GM12878 (cell line): ENCODE results near the gene TARBP1. TPM values are rescaled to one million over a fixed set of nuclear protein-coding genes. Genes with fewer than 3 reads are reported as not detected.

Source experiments
- ATAC-seq: fragments of 200-7000 bp; cut with Tn5 transposase; 3 replicates; pipeline ENCODE4 v1.9.1; 2020; ENCODE audit warnings: mild to moderate bottlenecking, moderate library complexity
- BruUV-seq: library from RNA; stranded (reverse); fragments of 400-500 nt; replicated peaks from 2 replicates; lab custom pipeline; 2021; lab: Mats Ljungman, UMichigan
- CTCF ChIA-PET: fragments of 300-600 bp; sonication (Branson Sonifier 250); formaldehyde crosslinking; extraction: SDS; loops from one replicate; lab custom pipeline; 2021; ENCODE audit warnings: inconsistent platforms; lab: Yijun Ruan, JAX
- POLR2A ChIA-PET: fragments of 350-600 bp; formaldehyde crosslinking; extraction: SDS; loops from one replicate; lab custom pipeline; 2021; ENCODE audit warnings: inconsistent platforms; lab: Charles Lee
- RAD21 ChIA-PET: fragments of 300-600 bp; sonication (Branson Sonifier 250); formaldehyde crosslinking; loops from one replicate; lab custom pipeline; 2023; ENCODE audit warnings: antibody characterized with exemption; ENCODE audit not compliant: unreplicated experiment; lab: Charles Lee
- SMC1A ChIA-PET: fragments of 300-600 bp; sonication (Branson Sonifier 250); formaldehyde crosslinking; loops from one replicate; lab custom pipeline; 2023; ENCODE audit not compliant: unreplicated experiment, uncharacterized antibody; lab: Charles Lee
- DNase-seq: peaks from one replicate; pipeline ENCODE4 v3.0.0-alpha.2; 2011; ENCODE audit warnings: low read depth, low spot score
- FAIRE-seq: peaks from 3 replicates; lab custom pipeline; 2011; peaks lifted over from hg19 to GRCh38; lab: Jason Lieb, UNC
- H2AFZ ChIP-seq: 2 replicates; pipeline ENCODE4 v1.6.0; 2011; ENCODE audit warnings: low read depth, low read length, control low read depth; ENCODE audit not compliant: control insufficient read depth
- H3K27ac ChIP-seq: 2 replicates; pipeline ENCODE4 v1.5.1; 2011; ENCODE audit warnings: control low read depth; ENCODE audit not compliant: control insufficient read depth, insufficient read depth
- H3K27me3 ChIP-seq, 2 experiments: replicated peaks in 1 of 2; 2 replicates each; pipeline versions ENCODE4 v1.6.0 to v1.6.1; 2011; ENCODE audit warnings: low read length in 1 of 2; ENCODE audit not compliant: control insufficient read depth in 2 of 2, insufficient read depth in 2 of 2
- H3K36me3 ChIP-seq, 2 experiments: 2 replicates each; pipeline ENCODE4 v1.5.1; 2011; ENCODE audit warnings: low read length in 1 of 2; ENCODE audit not compliant: control insufficient read depth in 2 of 2, insufficient read depth in 2 of 2
- H3K4me1 ChIP-seq: 2 replicates; pipeline ENCODE4 v1.6.1; 2011; ENCODE audit warnings: mild to moderate bottlenecking, low read length, moderate library complexity, mixed read lengths; ENCODE audit not compliant: control insufficient read depth, insufficient read depth
- H3K4me2 ChIP-seq: 2 replicates; pipeline ENCODE4 v1.6.0; 2011; ENCODE audit warnings: control low read depth; ENCODE audit not compliant: control insufficient read depth, insufficient read depth
- H3K4me3 ChIP-seq: fragments of 200-600 bp; sonication (generic); 2 replicates; pipeline ENCODE4 v1.5.1; 2016
- H3K79me2 ChIP-seq: 2 replicates; pipeline ENCODE4 v1.6.0; 2011; ENCODE audit warnings: low read length; ENCODE audit not compliant: control insufficient read depth, insufficient read depth
- H3K9ac ChIP-seq: 2 replicates; pipeline ENCODE4 v1.8.0; 2011; ENCODE audit warnings: low read length, control low read depth, mixed read lengths; ENCODE audit not compliant: control insufficient read depth, insufficient read depth
- H3K9me3 ChIP-seq: replicated peaks from 3 replicates; pipeline ENCODE4 v1.5.1; 2011; ENCODE audit warnings: mild to moderate bottlenecking, low read length; ENCODE audit not compliant: control insufficient read depth, insufficient read depth
- H4K20me1 ChIP-seq: 2 replicates; pipeline ENCODE4 v1.6.0; 2011; ENCODE audit not compliant: control insufficient read depth, insufficient read depth
- BRCA1 ChIP-seq: IDR thresholded peaks from 2 replicates; pipeline ENCODE4 v1.6.1; 2011; ENCODE audit warnings: low read depth, low read length, improper control_type of control experiment
- CBX5 ChIP-seq: sonication (generic); IDR thresholded peaks from 2 replicates; pipeline ENCODE4 v1.6.1; 2016; ENCODE audit warnings: low read depth, moderate library complexity, mild to moderate bottlenecking, inconsistent platforms
- FOXM1 ChIP-seq: IDR thresholded peaks from 2 replicates; pipeline ENCODE4 v1.6.1; 2012; ENCODE audit warnings: low read depth, mild to moderate bottlenecking, inconsistent platforms, low read length, moderate library complexity
- GATAD2B ChIP-seq: fragments of 450-650 bp; conservative IDR thresholded peaks from 2 replicates; pipeline ENCODE4 v1.6.1; 2017; ENCODE audit warnings: low read depth, mild to moderate bottlenecking, moderate library complexity
- JUNB ChIP-seq: IDR thresholded peaks from 2 replicates; pipeline ENCODE4 v1.6.1; 2016; ENCODE audit warnings: antibody characterized with exemption, mild to moderate bottlenecking
- RAD21 ChIP-seq: IDR thresholded peaks from 2 replicates; pipeline ENCODE4 v1.6.1; 2011; ENCODE audit warnings: mild to moderate bottlenecking, low read depth, low read length, moderate library complexity; ENCODE audit not compliant: insufficient read depth
- RELA ChIP-seq: fragments of 450-650 bp; IDR thresholded peaks from 2 replicates; pipeline ENCODE4 v1.8.0; 2014; ENCODE audit warnings: borderline replicate concordance; ENCODE audit not compliant: partially characterized antibody
- RUNX3 ChIP-seq: IDR thresholded peaks from 2 replicates; pipeline ENCODE4 v1.6.1; 2012; ENCODE audit warnings: low read length, inconsistent platforms
- SUPT20H ChIP-seq: IDR thresholded peaks from 2 replicates; pipeline ENCODE4 v1.6.1; 2011; ENCODE audit warnings: low read depth, mild to moderate bottlenecking, low read length, moderate library complexity, borderline replicate concordance; ENCODE audit not compliant: control insufficient read depth
- TAF1 ChIP-seq: IDR thresholded peaks from 2 replicates; pipeline ENCODE4 v1.6.1; 2011; ENCODE audit warnings: mild to moderate bottlenecking, low read depth, low read length, borderline replicate concordance
- TCF7 ChIP-seq: IDR thresholded peaks from 2 replicates; pipeline ENCODE4 v1.6.1; 2014; ENCODE audit warnings: antibody characterized with exemption, borderline replicate concordance
- ZBED1 ChIP-seq: IDR thresholded peaks from 2 replicates; pipeline ENCODE4 v1.6.1; 2016; ENCODE audit warnings: borderline replicate concordance
- ZNF384 ChIP-seq: IDR thresholded peaks from 2 replicates; pipeline ENCODE4 v1.6.1; 2012; ENCODE audit warnings: low read depth, mild to moderate bottlenecking, low read length, improper control_type of control experiment, borderline replicate concordance
- WGBS: methylation state at CpG from one replicate; pipeline ENCODE4 v1.1.6; 2016; ENCODE audit warnings: low lambda C conversion rate; ENCODE audit not compliant: insufficient replicate concordance, insufficient coverage; ENCODE audit errors: missing lambda C conversion rate; 5-methylcytosine and 5-hydroxymethylcytosine counted together
- in situ Hi-C: fragments of 300-500 bp; cut with MboI; formaldehyde crosslinking; loops from 9 replicates; pipeline ENCODE4 v1.14.3; 2018; ENCODE audit warnings: mixed read lengths
- intact Hi-C: fragments of 100-400 bp; cut with micrococcal nuclease; formaldehyde crosslinking; loops from one replicate; pipeline ENCODE4 v1.14.2; 2022; ENCODE audit not compliant: unreplicated experiment
- polyA plus RNA-seq, 11 experiments: library from polyadenylated mRNA; depleted of rRNA in 4 of 11; unstranded in 6 of 11; stranded (reverse) in 5 of 11; fragments of >200 nt; fragmentation: Nextera tagmentation in 4 of 11; fragmentation: Illumina TruSeq in 1 of 11; extraction: Ambion mirVana in 4 of 11; extraction: Trizol in 1 of 11; gene quantifications; 1 replicate in 1 of 11; 2 replicates in 10 of 11; pipeline versions ENCODE4 v1.2.1 to v1.2.3, GENCODE V29; 2011 to 2016; ENCODE audit warnings: inconsistent platforms in 2 of 11, missing spikeins in 2 of 11, low read depth in 1 of 11
- total RNA-seq, 4 experiments: library from RNA; depleted of rRNA in 3 of 4; stranded (reverse); fragments of >200 nt in 3 of 4; fragmentation: Illumina TruSeq in 1 of 4; extraction: Trizol in 1 of 4; gene quantifications; 2 replicates each; pipeline versions ENCODE4 v1.2.1 to v1.2.3, GENCODE V29; 2013 to 2021
- TF ChIP-seq, protein P1 (sequence below): fragments of 150-350 bp; IDR thresholded peaks from 2 replicates; pipeline ENCODE4 v1.6.1; 2016; ENCODE audit warnings: low read depth, low read length
- TF ChIP-seq, protein P2 (sequence below): fragments of 450-650 bp; conservative IDR thresholded peaks from 2 replicates; pipeline ENCODE4 v1.6.1; 2017; ENCODE audit warnings: mild to moderate bottlenecking, moderate library complexity
- TF ChIP-seq, protein P3 (sequence below): IDR thresholded peaks from 2 replicates; pipeline ENCODE4 v1.6.1; 2012; ENCODE audit warnings: low read depth, low read length, improper control_type of control experiment

TARBP1 gene
- total and polyA plus RNA-seq, 10 of the 15 experiments (the other 5 are each of a cell fraction or from before 2014, with no cell fraction given), result 10.8 to 94.4 (median 35.3) TPM

DNA sequence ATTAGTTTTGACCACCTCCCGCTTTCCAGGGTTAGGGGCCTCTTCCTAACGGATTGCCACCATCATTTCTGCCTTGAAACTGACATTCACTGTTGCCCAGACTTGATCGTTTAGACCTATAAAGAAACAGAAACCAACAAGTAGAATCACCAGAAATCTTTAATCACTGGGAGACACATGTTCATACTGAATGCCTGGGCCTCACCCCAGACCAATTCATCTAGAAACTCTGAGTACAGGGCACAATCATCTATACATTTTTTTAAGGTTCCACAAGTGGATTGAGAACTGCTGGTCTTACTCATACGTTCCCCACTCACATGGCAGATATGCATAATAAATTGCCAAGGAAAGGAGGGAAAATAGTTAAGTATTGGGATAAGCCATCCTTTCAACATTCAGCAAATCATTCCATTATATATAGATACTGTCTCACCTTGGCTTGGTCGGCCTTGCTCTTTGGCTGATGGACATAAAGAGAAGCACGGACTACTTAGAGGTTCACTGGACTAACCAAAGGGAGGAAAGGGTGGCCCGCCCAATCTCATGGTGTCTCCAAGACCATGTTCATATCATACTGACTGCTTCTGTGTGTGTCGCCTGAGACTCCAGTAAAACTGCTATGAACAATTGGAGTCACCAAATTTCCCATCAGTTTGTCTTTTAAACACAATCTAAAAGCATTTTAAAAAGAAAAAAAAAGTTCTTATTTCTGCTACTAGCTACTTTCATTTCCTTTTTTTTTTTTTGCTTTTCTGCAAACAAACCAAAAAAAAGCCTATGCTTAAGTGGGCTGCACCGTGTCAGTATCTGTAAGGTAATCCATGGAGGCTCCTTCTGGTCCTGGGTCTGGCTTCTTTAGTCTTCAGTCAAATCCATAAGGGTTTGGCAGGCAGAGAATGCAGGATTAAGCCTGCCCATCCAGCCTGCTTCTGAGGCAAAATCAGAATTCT is 9.4 kb upstream of the TARBP1 start:
- H3K36me3 ChIP-seq, result no peaks in the 10 kb centered on the region
- peak overlapping the region; percentile 76 for H3K27ac ChIP-seq
- H3K79me2 ChIP-seq, result no peaks in the 10 kb centered on the region
- ATAC-seq (peak; percentile 83), FAIRE-seq (peak; percentile 71), DNase-seq (no peak)
- intact Hi-C loops (loop anchor here (5.0 kb wide), 1 partner anchor 929 kb away; no protein-coding TSS in a partner anchor), in situ Hi-C loops (loop anchor here (5.0 kb wide), 1 partner anchor 934 kb away; no protein-coding TSS in a partner anchor)
- H3K27me3 ChIP-seq, result no peaks in the 10 kb centered on the region
- no peaks in the 10 kb centered on the region for H3K9me3 ChIP-seq
- POLR2A ChIA-PET, result interaction anchor here (0.6 to 2.8 kb wide), 12 partner anchors 10 to 905 kb away, joined by 3 to 15 read pairs (median 4); partner anchors contain the start of gene TARBP1
- H3K4me1 ChIP-seq, result peaks cover 34% of the 10 kb centered on the region
- peak overlapping the region; percentile 17 for H3K4me3 ChIP-seq
- SMC1A ChIA-PET, result interaction anchor here (0.5 to 4.8 kb wide), 22 partner anchors 7 to 928 kb away, joined by 3 to 34 read pairs (median 4); no protein-coding TSS in a partner anchor
- H3K9ac ChIP-seq, result peak overlapping the region; percentile 43
- WGBS, result 15% methylated on average over 9 of the region's 9 CpGs
- H3K4me2 ChIP-seq, result peak overlapping the region; percentile 94
- BruUV-seq, result no TSS peak
- no peaks in the 10 kb centered on the region for H4K20me1 ChIP-seq
- CTCF ChIA-PET, result interaction anchor here (0.6 to 3.1 kb wide), 21 partner anchors 7 to 928 kb away, joined by 3 to 29 read pairs (median 4); partner anchors contain the start of gene TARBP1
- H2AFZ ChIP-seq, result peak overlapping the region; percentile 46; the same call in 1 of the 2 replicates
- RAD21 ChIA-PET, result interaction anchor here (0.8 to 6.3 kb wide), 17 partner anchors 7 to 927 kb away, joined by 3 to 41 read pairs (median 4); no protein-coding TSS in a partner anchor
- no peak for TF ChIP-seq BRCA1
- no peak for TF ChIP-seq RELA
- TF ChIP-seq FOXM1, result peak; percentile 69
- TF ChIP-seq, protein P1, sequence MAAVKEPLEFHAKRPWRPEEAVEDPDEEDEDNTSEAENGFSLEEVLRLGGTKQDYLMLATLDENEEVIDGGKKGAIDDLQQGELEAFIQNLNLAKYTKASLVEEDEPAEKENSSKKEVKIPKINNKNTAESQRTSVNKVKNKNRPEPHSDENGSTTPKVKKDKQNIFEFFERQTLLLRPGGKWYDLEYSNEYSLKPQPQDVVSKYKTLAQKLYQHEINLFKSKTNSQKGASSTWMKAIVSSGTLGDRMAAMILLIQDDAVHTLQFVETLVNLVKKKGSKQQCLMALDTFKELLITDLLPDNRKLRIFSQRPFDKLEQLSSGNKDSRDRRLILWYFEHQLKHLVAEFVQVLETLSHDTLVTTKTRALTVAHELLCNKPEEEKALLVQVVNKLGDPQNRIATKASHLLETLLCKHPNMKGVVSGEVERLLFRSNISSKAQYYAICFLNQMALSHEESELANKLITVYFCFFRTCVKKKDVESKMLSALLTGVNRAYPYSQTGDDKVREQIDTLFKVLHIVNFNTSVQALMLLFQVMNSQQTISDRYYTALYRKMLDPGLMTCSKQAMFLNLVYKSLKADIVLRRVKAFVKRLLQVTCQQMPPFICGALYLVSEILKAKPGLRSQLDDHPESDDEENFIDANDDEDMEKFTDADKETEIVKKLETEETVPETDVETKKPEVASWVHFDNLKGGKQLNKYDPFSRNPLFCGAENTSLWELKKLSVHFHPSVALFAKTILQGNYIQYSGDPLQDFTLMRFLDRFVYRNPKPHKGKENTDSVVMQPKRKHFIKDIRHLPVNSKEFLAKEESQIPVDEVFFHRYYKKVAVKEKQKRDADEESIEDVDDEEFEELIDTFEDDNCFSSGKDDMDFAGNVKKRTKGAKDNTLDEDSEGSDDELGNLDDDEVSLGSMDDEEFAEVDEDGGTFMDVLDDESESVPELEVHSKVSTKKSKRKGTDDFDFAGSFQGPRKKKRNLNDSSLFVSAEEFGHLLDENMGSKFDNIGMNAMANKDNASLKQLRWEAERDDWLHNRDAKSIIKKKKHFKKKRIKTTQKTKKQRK, result no peak
- no peak for TF ChIP-seq TCF7
- TF ChIP-seq GATAD2B, result no peak
- peak; percentile 86 for TF ChIP-seq JUNB
- TF ChIP-seq RAD21, result peak; percentile 3; the same call in 1 of the 2 replicates
- TF ChIP-seq RUNX3, result peak; percentile 51; the same call in 1 of the 2 replicates
- TF ChIP-seq SUPT20H, result no peak
- TF ChIP-seq TAF1, result no peak
- peak; percentile 97 for TF ChIP-seq ZNF384
- TF ChIP-seq, protein P2, sequence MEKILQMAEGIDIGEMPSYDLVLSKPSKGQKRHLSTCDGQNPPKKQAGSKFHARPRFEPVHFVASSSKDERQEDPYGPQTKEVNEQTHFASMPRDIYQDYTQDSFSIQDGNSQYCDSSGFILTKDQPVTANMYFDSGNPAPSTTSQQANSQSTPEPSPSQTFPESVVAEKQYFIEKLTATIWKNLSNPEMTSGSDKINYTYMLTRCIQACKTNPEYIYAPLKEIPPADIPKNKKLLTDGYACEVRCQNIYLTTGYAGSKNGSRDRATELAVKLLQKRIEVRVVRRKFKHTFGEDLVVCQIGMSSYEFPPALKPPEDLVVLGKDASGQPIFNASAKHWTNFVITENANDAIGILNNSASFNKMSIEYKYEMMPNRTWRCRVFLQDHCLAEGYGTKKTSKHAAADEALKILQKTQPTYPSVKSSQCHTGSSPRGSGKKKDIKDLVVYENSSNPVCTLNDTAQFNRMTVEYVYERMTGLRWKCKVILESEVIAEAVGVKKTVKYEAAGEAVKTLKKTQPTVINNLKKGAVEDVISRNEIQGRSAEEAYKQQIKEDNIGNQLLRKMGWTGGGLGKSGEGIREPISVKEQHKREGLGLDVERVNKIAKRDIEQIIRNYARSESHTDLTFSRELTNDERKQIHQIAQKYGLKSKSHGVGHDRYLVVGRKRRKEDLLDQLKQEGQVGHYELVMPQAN, result no peak
- TF ChIP-seq ZBED1, result peak; percentile 41; the same call in 1 of the 2 replicates
- TF ChIP-seq, protein P3, sequence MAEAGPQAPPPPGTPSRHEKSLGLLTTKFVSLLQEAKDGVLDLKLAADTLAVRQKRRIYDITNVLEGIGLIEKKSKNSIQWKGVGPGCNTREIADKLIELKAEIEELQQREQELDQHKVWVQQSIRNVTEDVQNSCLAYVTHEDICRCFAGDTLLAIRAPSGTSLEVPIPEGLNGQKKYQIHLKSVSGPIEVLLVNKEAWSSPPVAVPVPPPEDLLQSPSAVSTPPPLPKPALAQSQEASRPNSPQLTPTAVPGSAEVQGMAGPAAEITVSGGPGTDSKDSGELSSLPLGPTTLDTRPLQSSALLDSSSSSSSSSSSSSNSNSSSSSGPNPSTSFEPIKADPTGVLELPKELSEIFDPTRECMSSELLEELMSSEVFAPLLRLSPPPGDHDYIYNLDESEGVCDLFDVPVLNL, result no peak
- TF ChIP-seq CBX5, result no peak
